Measurements from ENCODE around the gene EIPR1. TPM values are rescaled to one million over a fixed set of nuclear protein-coding genes. Genes with fewer than 3 reads are reported as not detected.

The EIPR1 gene
- total RNA-seq, 1 donor from 2014 or later = 44.8 TPM

DNA sequence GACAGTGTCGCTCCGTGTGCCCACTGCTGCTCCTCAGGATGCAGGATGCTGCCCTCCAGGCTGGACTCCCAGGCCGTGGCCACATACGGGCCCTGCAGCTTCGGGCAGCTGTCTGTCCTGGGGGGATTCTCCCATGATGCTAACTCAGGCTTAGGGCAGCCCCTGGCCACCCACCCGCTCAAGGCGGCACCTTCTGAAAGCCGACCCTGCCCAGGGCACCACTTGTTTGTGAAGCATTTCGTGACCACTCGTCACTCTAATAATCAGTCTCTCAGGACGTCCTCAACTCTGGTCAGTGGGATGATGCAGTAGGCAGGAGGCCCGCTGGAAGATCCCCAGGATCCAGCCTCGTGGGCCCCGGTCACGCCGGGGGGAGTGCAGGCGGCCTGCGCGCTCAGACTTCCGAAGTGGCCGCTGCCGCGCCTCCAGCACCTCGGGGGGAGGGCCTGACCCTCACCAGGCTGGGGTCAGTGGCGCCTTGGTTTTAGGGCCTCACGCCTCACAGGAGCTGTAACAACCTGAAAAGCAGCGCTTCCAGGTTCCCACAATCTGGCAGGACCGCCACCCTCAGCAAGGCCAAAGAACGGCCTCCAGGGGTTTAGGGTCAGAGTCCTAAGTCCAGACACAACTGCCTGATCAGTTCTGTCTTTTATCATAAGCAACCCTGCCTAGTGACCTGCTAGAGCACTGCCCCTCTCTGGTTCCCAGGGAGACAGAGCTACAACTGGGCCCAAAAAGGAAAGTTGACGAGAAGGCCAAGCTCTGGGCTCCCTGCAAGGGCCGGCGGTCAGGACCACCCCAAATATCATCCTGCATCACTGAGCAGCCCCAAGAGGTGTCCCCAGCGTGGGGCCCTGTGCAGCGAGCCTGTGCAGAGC lies 53.0 kb downstream of the EIPR1 start:
- no peak for DNase-seq (ENCODE audit: low read depth, low spot score)

DNA sequence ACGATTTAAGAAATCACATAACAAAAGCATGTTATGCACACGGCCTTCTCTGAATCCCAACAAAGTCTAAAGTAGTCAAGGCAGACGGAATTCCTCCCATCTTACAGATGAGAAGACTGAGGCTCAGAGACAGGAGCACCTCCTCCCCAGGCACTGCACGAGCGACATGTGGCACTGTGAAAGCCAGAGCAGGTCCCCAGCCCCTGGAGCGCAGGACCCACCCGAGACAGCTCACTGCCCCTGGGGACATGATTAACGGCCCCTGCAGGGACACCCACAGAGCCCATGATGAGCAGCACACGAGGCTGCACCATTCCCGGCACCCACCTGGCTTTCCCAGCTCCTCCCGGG lies 53.6 kb downstream of the EIPR1 start:
- DNase-seq (ENCODE audit: low read depth, low spot score) = no peak

- no peak for DNase-seq (ENCODE audit: low read depth, low spot score)
These were observed 54.1 kb downstream of the EIPR1 start for GRCh38 chr2:3323360-3324035.

- DNase-seq (ENCODE audit: low read depth, low spot score) = no peak
These were observed 55.2 kb downstream of the EIPR1 start for GRCh38 chr2:3322311-3322970.

GRCh38 chr2:3321825-3322224 lies 55.8 kb downstream of the EIPR1 start:
- no peak for DNase-seq (ENCODE audit: low read depth, low spot score)

DNA sequence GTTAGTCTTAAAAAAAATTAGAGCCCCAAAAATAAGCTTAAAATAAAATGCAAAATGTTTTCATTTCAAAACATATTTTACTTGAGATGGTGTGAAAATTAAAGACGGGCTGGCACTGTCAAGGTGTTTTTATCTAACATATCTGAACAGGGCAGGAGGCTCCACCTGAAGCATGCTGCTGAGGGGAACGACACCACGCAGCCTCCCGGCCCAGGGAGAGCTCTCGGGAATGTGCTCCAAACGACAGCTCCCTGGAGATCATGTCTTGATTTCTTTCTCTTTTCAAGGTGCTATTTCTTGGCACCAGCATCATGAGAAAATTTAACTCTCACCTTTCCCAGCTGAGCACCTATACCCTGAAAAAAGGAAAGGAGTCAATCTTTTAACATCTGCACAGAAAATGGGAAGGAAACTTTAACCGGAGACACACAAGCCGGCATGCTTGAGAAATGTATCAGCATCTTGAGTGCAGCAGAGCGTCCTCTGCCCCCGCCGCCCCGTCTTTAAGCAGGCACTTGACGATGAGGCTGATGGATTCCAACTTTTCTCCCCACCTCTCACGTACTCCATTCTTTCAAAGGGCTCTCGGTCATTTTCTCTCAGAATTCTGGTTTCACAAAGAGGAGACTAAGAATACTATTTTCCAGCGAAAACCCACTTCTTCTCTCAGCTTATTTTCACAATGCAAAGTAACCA lies 56.6 kb downstream of the EIPR1 start:
- DNase-seq (ENCODE audit: low read depth, low spot score) = no peak

- DNase-seq (ENCODE audit: low read depth, low spot score) = no peak
These were observed 57.7 kb downstream of the EIPR1 start for GRCh38 chr2:3319745-3320566.

DNA sequence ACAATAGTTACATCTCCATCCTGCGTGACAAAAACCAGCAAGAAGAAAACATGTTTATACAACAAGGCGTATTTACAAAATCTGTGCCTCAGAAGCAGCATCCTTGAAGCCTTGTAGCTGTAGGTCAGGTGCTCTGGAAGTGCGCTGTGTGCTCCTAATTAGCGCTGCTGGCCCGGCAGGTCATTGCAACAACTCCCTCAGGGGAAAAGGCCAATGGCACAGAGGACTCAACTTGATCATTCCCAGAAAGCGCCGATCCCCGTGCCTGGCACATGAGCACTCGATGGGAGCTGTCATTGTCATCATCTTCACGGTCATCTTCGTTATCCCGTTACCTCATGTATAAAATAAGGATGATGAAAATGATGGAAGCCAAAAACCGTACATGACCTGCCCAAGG lies 58.5 kb downstream of the EIPR1 start:
- DNase-seq (ENCODE audit: low read depth, low spot score) = no peak

- no peak for DNase-seq (ENCODE audit: low read depth, low spot score)
These were observed 59.6 kb downstream of the EIPR1 start for GRCh38 chr2:3317871-3318590.

DNA sequence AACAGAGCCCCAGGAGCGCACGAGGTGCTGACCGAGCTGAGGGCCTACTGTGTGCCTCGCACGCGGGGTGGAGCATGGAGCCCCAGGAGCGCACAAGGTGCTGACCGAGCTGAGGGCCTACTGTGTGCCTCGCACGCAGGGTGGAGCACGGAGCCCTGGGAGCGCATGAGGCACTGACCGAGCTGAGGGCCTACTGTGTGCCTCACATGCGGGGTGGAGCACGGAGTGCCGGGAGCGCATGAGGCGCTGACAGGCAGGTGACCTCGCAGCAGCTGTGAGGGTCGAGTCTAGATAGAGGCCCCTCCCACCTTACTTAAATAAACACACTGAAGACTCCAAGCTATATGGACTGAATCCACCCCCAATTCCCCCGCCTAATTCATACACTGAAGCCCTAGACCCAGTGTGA lies 60.3 kb downstream of the EIPR1 start:
- no peak for DNase-seq (ENCODE audit: low read depth, low spot score)

DNA sequence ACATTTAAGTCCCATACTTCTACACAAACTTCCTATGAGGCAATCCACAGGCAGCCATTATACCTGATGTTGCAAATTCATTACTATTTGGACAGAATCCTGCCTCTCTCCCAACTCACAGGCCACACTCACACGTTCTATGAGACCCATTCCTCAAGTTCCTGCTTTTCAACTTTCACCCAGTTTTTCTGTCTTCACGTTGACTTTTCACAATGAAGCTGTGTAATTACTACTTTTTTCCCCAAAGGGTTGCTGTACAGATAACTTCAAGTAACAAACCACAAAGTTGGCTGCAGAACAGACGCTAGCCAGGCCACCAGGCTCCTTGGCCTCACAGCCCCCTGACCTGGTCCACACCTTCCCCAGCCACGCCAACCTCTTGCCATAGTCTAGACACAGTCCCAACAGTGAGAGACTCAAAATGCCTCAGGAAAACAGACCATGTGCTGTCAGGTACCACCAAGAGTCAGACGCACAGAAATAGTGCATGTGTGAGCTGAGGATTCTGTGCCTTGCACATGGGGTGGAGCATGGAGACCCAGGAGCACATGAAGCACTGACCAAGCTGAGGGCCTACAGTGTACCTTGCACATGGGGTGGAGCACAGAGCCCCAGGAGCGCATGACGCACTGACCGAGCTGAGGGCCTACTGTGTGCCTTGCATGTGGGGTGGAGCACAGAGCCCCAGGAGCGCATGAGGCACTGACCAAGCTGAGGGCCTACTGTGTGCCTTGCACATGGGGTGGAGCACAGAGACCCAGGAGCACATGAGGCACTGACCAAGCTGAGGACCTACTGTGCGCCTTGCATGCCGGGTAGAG lies 61.0 kb downstream of the EIPR1 start:
- no peak for DNase-seq (ENCODE audit: low read depth, low spot score)

DNA sequence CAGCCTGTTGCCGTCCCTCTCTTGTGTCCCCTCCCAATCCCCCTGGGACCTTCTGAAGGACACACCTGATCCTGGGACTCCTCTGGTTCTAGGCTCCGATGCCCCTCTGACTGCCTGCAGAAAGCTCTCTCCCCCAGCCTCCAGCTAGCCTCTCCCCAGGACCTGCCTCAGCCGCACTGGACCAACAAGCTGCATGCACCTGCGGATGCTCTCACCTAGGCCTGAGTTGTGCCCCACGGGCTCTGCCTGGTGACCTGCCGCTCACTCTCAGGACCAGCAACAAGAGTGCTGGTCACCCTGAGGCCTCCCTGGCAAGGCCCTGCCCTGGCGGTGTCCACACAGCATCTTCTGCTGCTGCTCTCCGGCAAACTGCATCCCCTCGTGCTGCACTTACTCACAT lies 63.0 kb downstream of the EIPR1 start:
- DNase-seq (ENCODE audit: low read depth, low spot score) = no peak

GRCh38 chr2:3313781-3314375 lies 63.7 kb downstream of the EIPR1 start:
- no peak for DNase-seq (ENCODE audit: low read depth, low spot score)

GRCh38 chr2:3312576-3313345 lies 64.9 kb downstream of the EIPR1 start:
- no peak for DNase-seq (ENCODE audit: low read depth, low spot score)

DNA sequence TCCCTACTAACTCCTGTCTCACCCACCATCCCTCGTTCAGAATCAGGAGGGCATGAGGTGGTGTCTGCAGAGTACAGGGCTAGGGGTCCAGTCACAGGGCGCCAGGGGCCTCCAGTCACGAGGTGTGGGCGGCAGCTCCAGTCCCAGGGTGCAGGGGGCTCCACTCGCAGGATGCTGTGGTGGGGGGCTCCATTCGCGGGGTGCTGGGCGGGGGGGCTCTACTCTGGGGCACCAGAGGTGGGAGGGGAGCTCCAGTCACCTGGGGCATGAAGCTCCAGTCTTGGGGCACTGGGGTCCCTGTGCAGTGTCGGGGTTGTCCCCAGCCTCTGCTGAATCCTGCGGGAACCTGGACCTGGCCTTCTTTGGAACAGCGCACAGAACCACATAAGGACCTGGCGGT lies 66.0 kb downstream of the EIPR1 start:
- DNase-seq (ENCODE audit: low read depth, low spot score) = no peak

GRCh38 chr2:3309496-3310355 lies 67.9 kb downstream of the EIPR1 start:
- DNase-seq (ENCODE audit: low read depth, low spot score) = peak; percentile 27

DNA sequence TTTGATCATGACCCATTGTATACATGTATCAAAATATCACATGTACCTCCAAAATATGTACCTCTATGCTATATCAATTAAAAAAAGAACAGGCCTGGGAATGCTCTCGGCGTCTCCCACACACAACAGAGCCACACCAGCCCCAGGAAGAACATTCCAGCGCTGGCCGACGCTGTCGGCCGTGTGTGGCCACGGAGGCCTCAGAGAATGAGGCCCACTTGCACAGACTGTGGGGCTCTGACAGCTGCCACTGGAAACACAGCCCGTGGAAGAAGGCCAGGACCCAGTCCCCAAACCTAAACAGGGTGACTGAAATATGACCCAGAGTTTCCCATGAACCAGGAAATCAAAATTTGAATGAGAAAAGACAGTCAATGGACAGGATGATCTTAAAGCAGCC lies 69.7 kb downstream of the EIPR1 start:
- no peak for DNase-seq (ENCODE audit: low read depth, low spot score)

All from pulmonary artery endothelial cell (primary cell).